ENCODE measurements around the gene BICRAL. TPM values are rescaled to one million over a fixed set of nuclear protein-coding genes. Genes with fewer than 3 reads are reported as not detected.

Gene BICRAL
- total and polyA plus RNA-seq, 9 of the 15 experiments (the other 6 are each of a cell fraction or from before 2014, with no cell fraction given): 1.2 to 11.9 (median 5.6) TPM

DNA sequence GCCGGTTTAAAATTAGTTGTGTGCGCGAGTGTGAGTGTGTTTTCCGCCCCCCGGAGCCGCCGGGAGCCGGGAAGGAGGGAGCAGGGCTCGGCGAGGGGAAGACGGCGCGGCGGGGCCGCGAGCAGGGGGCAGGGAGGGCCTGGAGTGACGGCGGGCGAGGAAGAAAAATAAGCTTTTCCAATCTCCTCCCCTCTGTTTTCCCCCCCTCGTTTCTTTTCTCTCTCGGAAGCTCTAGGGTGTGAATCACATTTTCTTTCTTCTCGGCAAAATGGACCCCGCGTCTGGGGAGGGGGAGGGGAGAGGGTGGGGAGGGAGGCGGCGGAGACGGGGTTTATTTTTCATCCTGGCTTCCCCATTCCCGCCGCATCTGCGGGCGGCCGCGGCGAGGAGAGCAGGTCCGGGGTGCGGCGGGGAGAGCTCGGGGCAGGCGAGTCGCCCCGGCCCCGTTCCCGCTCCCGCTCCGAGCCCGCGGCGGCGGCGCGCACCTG is 881 bp downstream of the BICRAL start (continued):
- TF ChIP-seq, protein P1, sequence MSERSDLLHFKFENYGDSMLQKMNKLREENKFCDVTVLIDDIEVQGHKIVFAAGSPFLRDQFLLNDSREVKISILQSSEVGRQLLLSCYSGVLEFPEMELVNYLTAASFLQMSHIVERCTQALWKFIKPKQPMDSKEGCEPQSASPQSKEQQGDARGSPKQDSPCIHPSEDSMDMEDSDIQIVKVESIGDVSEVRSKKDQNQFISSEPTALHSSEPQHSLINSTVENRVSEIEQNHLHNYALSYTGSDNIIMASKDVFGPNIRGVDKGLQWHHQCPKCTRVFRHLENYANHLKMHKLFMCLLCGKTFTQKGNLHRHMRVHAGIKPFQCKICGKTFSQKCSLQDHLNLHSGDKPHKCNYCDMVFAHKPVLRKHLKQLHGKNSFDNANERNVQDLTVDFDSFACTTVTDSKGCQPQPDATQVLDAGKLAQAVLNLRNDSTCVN (CRISPR knock-in tag; IDR thresholded peaks at IDR 0.05): 0 out of 2 replicates have a peak, but pooled peaks have one; percentile 61
- TF ChIP-seq PCBP1 (IDR thresholded peaks at IDR 0.05; ENCODE audit: low read depth, low read length, poor library complexity, severe bottlenecking) (peak; percentile 81), CEBPB (tag; IDR thresholded peaks at IDR 0.05) (no peak), SMAD4 (CRISPR knock-in tag; conservative IDR thresholded peaks at IDR 0.05) (0 out of 2 replicates have a peak, but pooled peaks have one; percentile 2), BRD4 (IDR thresholded peaks at IDR 0.05) (peak; percentile 41; the same call in 1 of the 2 replicates), TEAD1 (CRISPR knock-in tag; IDR thresholded peaks at IDR 0.05) (peak in 1 of 2 experiments; percentile 49; a peak in 1 of 4 replicates), ZNF23 (CRISPR knock-in tag; IDR thresholded peaks at IDR 0.05) (no peak), HDAC8 (tag; IDR thresholded peaks at IDR 0.05) (no peak), MYBL2 (IDR thresholded peaks at IDR 0.05; ENCODE audit: low read depth) (0 out of 2 replicates have a peak, but pooled peaks have one; percentile 31), MYBL2 (CRISPR knock-in tag; IDR thresholded peaks at IDR 0.05; ENCODE audit: borderline replicate concordance) (no peak), POLR2B (IDR thresholded peaks at IDR 0.05; ENCODE audit: low read depth, partially characterized antibody) (peak; percentile 86), POLR2AphosphoS5 (IDR thresholded peaks at IDR 0.05; ENCODE audit: control insufficient read depth, insufficient read depth, low read depth, low read length) (peak; percentile 84), TBL1XR1 (IDR thresholded peaks at IDR 0.05; ENCODE audit: low read length in 2 of 2) (peak in 1 of 2 experiments; percentile 38; a peak in 1 of 4 replicates), ZNF165 (CRISPR knock-in tag; IDR thresholded peaks at IDR 0.05; ENCODE audit: borderline replicate concordance) (no peak), HCFC1 (IDR thresholded peaks at IDR 0.05; ENCODE audit: low read depth, low read length) (no peak; the same call in 1 of the 2 replicates)
- TF ChIP-seq, protein P2, sequence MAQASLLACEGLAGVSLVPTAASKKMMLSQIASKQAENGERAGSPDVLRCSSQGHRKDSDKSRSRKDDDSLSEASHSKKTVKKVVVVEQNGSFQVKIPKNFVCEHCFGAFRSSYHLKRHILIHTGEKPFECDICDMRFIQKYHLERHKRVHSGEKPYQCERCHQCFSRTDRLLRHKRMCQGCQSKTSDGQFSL (CRISPR knock-in tag; IDR thresholded peaks at IDR 0.05): no peak
- TF ChIP-seq, protein P2 (tag; IDR thresholded peaks at IDR 0.05): no peak
- TF ChIP-seq, protein P3, sequence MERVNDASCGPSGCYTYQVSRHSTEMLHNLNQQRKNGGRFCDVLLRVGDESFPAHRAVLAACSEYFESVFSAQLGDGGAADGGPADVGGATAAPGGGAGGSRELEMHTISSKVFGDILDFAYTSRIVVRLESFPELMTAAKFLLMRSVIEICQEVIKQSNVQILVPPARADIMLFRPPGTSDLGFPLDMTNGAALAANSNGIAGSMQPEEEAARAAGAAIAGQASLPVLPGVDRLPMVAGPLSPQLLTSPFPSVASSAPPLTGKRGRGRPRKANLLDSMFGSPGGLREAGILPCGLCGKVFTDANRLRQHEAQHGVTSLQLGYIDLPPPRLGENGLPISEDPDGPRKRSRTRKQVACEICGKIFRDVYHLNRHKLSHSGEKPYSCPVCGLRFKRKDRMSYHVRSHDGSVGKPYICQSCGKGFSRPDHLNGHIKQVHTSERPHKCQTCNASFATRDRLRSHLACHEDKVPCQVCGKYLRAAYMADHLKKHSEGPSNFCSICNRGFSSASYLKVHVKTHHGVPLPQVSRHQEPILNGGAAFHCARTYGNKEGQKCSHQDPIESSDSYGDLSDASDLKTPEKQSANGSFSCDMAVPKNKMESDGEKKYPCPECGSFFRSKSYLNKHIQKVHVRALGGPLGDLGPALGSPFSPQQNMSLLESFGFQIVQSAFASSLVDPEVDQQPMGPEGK (CRISPR knock-in tag; IDR thresholded peaks at IDR 0.05; ENCODE audit: borderline replicate concordance): 0 out of 2 replicates have a peak, but pooled peaks have one; percentile 44
- TF ChIP-seq, protein P4, sequence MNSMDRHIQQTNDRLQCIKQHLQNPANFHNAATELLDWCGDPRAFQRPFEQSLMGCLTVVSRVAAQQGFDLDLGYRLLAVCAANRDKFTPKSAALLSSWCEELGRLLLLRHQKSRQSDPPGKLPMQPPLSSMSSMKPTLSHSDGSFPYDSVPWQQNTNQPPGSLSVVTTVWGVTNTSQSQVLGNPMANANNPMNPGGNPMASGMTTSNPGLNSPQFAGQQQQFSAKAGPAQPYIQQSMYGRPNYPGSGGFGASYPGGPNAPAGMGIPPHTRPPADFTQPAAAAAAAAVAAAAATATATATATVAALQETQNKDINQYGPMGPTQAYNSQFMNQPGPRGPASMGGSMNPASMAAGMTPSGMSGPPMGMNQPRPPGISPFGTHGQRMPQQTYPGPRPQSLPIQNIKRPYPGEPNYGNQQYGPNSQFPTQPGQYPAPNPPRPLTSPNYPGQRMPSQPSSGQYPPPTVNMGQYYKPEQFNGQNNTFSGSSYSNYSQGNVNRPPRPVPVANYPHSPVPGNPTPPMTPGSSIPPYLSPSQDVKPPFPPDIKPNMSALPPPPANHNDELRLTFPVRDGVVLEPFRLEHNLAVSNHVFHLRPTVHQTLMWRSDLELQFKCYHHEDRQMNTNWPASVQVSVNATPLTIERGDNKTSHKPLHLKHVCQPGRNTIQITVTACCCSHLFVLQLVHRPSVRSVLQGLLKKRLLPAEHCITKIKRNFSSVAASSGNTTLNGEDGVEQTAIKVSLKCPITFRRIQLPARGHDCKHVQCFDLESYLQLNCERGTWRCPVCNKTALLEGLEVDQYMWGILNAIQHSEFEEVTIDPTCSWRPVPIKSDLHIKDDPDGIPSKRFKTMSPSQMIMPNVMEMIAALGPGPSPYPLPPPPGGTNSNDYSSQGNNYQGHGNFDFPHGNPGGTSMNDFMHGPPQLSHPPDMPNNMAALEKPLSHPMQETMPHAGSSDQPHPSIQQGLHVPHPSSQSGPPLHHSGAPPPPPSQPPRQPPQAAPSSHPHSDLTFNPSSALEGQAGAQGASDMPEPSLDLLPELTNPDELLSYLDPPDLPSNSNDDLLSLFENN (IDR thresholded peaks at IDR 0.05; ENCODE audit: low read depth in 2 of 2, low read length in 2 of 2): 0 out of 4 replicates have a peak, but pooled peaks of 1 of the 2 experiments have one; percentile 26

All from K562 (cell line).